H1 (cell line): Measurements from ENCODE around the gene FCMR. TPM values are rescaled to one million over a fixed set of nuclear protein-coding genes. Genes with fewer than 3 reads are reported as not detected.

ENCODE experiments used
- CTCF ChIA-PET: fragments of 300-600 bp; sonication (Branson Sonifier 250); formaldehyde crosslinking; loops from one replicate; lab custom pipeline; 2021; ENCODE audit not compliant: partially characterized antibody; lab: Charles Lee
- POLR2A ChIA-PET: fragments of 300-600 bp; sonication (Branson Sonifier 250); formaldehyde crosslinking; loops from one replicate; lab custom pipeline; 2021; ENCODE audit warnings: inconsistent platforms; ENCODE audit not compliant: partially characterized antibody; lab: Charles Lee
- DNase-seq, 2 experiments: peaks; one replicate each; pipeline versions ENCODE4 v3.0.0 to v3.0.0-alpha.2; 2010 to 2022; ENCODE audit warnings: low spot score in 2 of 2, low read depth in 1 of 2, mixed read lengths in 1 of 2
- FAIRE-seq: peaks from 2 replicates; lab custom pipeline; 2011; peaks lifted over from hg19 to GRCh38; lab: Jason Lieb, UNC
- H2AFZ ChIP-seq: 2 replicates; pipeline ENCODE4 v1.8.1; 2012; ENCODE audit warnings: low read length, inconsistent platforms
- H2AK5ac ChIP-seq: 2 replicates; pipeline ENCODE4 v1.6.1; 2013; ENCODE audit warnings: low read depth, low read length
- H2BK120ac ChIP-seq: replicated peaks from 2 replicates; pipeline ENCODE3; 2013; ENCODE audit warnings: low read depth, low read length, inconsistent platforms
- H2BK12ac ChIP-seq: 2 replicates; pipeline ENCODE4 v1.6.1; 2013; ENCODE audit warnings: low read depth, low read length
- H2BK15ac ChIP-seq: 2 replicates; pipeline ENCODE4 v1.6.1; 2013; ENCODE audit warnings: low read length
- H2BK20ac ChIP-seq: 2 replicates; pipeline ENCODE4 v1.6.1; 2013; ENCODE audit warnings: low read length
- H2BK5ac ChIP-seq: 2 replicates; pipeline ENCODE4 v1.6.1; 2013; ENCODE audit warnings: low read depth, low read length
- H3K14ac ChIP-seq: 2 replicates; pipeline ENCODE4 v1.6.1; 2013; ENCODE audit warnings: inconsistent platforms; ENCODE audit not compliant: insufficient read length
- H3K18ac ChIP-seq: 2 replicates; pipeline ENCODE4 v1.6.1; 2013; ENCODE audit warnings: low read length; ENCODE audit errors: extremely low read depth
- H3K23ac ChIP-seq: 2 replicates; pipeline ENCODE4 v1.6.1; 2013; ENCODE audit warnings: inconsistent platforms; ENCODE audit not compliant: insufficient read length
- H3K23me2 ChIP-seq: 2 replicates; pipeline ENCODE4 v1.6.1; 2013; ENCODE audit warnings: low read depth, low read length
- H3K27ac ChIP-seq: 2 replicates; pipeline ENCODE4 v1.6.1; 2011; ENCODE audit warnings: low read depth, low read length, inconsistent platforms
- H3K27me3 ChIP-seq, 4 experiments: replicated peaks in 1 of 4; 1 replicate in 1 of 4; 2 replicates in 3 of 4; pipeline versions ENCODE4 v1.6.1 to v1.8.1; 2011 to 2013; ENCODE audit warnings: low read length in 3 of 4, mild to moderate bottlenecking in 3 of 4, inconsistent platforms in 2 of 4, mixed read lengths in 2 of 4, moderate library complexity in 1 of 4; ENCODE audit not compliant: control insufficient read depth in 3 of 4, insufficient read depth in 3 of 4; ENCODE audit errors: extremely low read depth in 1 of 4
- H3K36me3 ChIP-seq, 4 experiments: 2 replicates each; pipeline versions ENCODE4 v1.6.1 to v1.8.1; 2011 to 2013; ENCODE audit warnings: mild to moderate bottlenecking in 4 of 4, low read length in 3 of 4, moderate library complexity in 2 of 4, control low read depth in 1 of 4, inconsistent platforms in 1 of 4; ENCODE audit not compliant: insufficient read depth in 4 of 4, control insufficient read depth in 2 of 4
- H3K4ac ChIP-seq: replicated peaks from 2 replicates; pipeline ENCODE3; 2013; ENCODE audit warnings: low read length, low read depth, mixed read lengths, inconsistent platforms; ENCODE audit not compliant: insufficient read length
- H3K4me1 ChIP-seq, 4 experiments: replicated peaks in 1 of 4; 1 replicate in 1 of 4; 2 replicates in 3 of 4; pipeline versions ENCODE4 v1.6.1 to v1.8.1; 2011 to 2013; ENCODE audit warnings: low read length in 3 of 4, inconsistent platforms in 2 of 4, mixed read lengths in 1 of 4; ENCODE audit not compliant: insufficient read depth in 4 of 4, control insufficient read depth in 3 of 4
- H3K4me2 ChIP-seq, 2 experiments: 2 replicates each; pipeline versions ENCODE4 v1.6.1 to v1.8.1; 2011 to 2013; ENCODE audit warnings: low read depth in 2 of 2, low read length in 2 of 2, control low read depth in 1 of 2, inconsistent platforms in 1 of 2, mild to moderate bottlenecking in 1 of 2; ENCODE audit not compliant: insufficient read depth in 1 of 2
- H3K4me3 ChIP-seq, 4 experiments: fragments of 200-600, 300-600 bp in 1 of 4; sonication (generic), shearing (Covaris generic), sonication (Bioruptor Twin) in 1 of 4; 2 replicates each; pipeline versions ENCODE4 v1.5.1 to v1.8.1; 2011 to 2016; ENCODE audit warnings: low read length in 4 of 4, low read depth in 3 of 4, control low read depth in 2 of 4, inconsistent platforms in 2 of 4, mild to moderate bottlenecking in 2 of 4, mixed read lengths in 1 of 4, moderate library complexity in 1 of 4; ENCODE audit not compliant: insufficient read depth in 2 of 4; ENCODE audit errors: extremely low read depth in 1 of 4
- H3K56ac ChIP-seq: replicated peaks from 2 replicates; pipeline ENCODE3; 2013; ENCODE audit warnings: low read depth, mild to moderate bottlenecking, mixed read lengths, low read length, inconsistent platforms; ENCODE audit not compliant: insufficient read length
- H3K79me1 ChIP-seq: 2 replicates; pipeline ENCODE4 v1.6.1; 2013; ENCODE audit warnings: low read depth, low read length, control low read depth
- H3K79me2 ChIP-seq, 2 experiments: 2 replicates each; pipeline versions ENCODE4 v1.6.1 to v1.8.1; 2012 to 2013; ENCODE audit warnings: low read length in 2 of 2, mild to moderate bottlenecking in 2 of 2, inconsistent platforms in 1 of 2; ENCODE audit not compliant: insufficient read depth in 2 of 2, control insufficient read depth in 1 of 2
- H3K9ac ChIP-seq, 4 experiments: replicated peaks in 1 of 4; 1 replicate in 1 of 4; 2 replicates in 3 of 4; pipeline versions ENCODE4 v1.6.1 to v1.8.1; 2011 to 2013; ENCODE audit warnings: low read depth in 3 of 4, low read length in 3 of 4, control low read depth in 2 of 4, mild to moderate bottlenecking in 2 of 4, moderate library complexity in 2 of 4, inconsistent platforms in 1 of 4; ENCODE audit errors: extremely low read depth in 1 of 4
- H3K9me3 ChIP-seq, 2 experiments: 2 replicates each; pipeline versions ENCODE4 v1.6.1 to v1.8.1; 2012 to 2013; ENCODE audit warnings: mild to moderate bottlenecking in 2 of 2, moderate library complexity in 2 of 2, control low read depth in 1 of 2, inconsistent platforms in 1 of 2, low read depth in 1 of 2, low read length in 1 of 2, mixed read lengths in 1 of 2; ENCODE audit not compliant: insufficient read depth in 2 of 2
- H4K20me1 ChIP-seq, 2 experiments: replicated peaks in 1 of 2; 2 replicates each; pipeline versions ENCODE3 to v1.8.1; 2011 to 2013; ENCODE audit warnings: inconsistent platforms in 2 of 2, low read length in 2 of 2, mild to moderate bottlenecking in 1 of 2; ENCODE audit not compliant: insufficient read depth in 2 of 2, control insufficient read depth in 1 of 2
- H4K5ac ChIP-seq: 2 replicates; pipeline ENCODE4 v1.6.1; 2013; ENCODE audit warnings: low read length, low read depth, mixed read lengths, inconsistent platforms; ENCODE audit not compliant: insufficient read length
- H4K8ac ChIP-seq: 2 replicates; pipeline ENCODE4 v1.8.0; 2013; ENCODE audit warnings: mild to moderate bottlenecking, moderate library complexity, low read length, inconsistent platforms; ENCODE audit not compliant: insufficient read depth; ENCODE audit errors: extremely low read depth
- H4K91ac ChIP-seq: replicated peaks from 2 replicates; pipeline ENCODE3; 2013; ENCODE audit warnings: low read length, mixed read lengths, inconsistent platforms; ENCODE audit not compliant: insufficient read length
- BACH1 ChIP-seq: IDR thresholded peaks from 2 replicates; pipeline ENCODE4 v1.6.1; 2012; ENCODE audit warnings: low read length, improper control_type of control experiment
- CBX8 ChIP-seq: fragments of 300-800, 300-1000 bp; sonication (generic); IDR thresholded peaks from 2 replicates; pipeline ENCODE4 v1.7.1; 2016; ENCODE audit warnings: low read depth, low read length, borderline replicate concordance
- CTCF ChIP-seq, 3 experiments: IDR thresholded peaks; 1 replicate in 2 of 3; 2 replicates in 1 of 3; pipeline versions ENCODE4 v1.5.1 to v1.6.1; 2011; ENCODE audit warnings: low read length in 3 of 3, mild to moderate bottlenecking in 3 of 3, inconsistent platforms in 2 of 3, low read depth in 1 of 3, moderate library complexity in 1 of 3; ENCODE audit not compliant: insufficient read depth in 1 of 3; ENCODE audit errors: control extremely low read depth in 1 of 3
- EGR1 ChIP-seq: IDR thresholded peaks from 2 replicates; pipeline ENCODE4 v1.6.1; 2011; ENCODE audit warnings: low read depth, low read length, borderline replicate concordance
- EP300 ChIP-seq, 2 experiments: IDR thresholded peaks; 1 replicate in 1 of 2; 2 replicates in 1 of 2; pipeline ENCODE4 v1.6.1; 2011 to 2012; ENCODE audit warnings: low read depth in 2 of 2, low read length in 2 of 2, mild to moderate bottlenecking in 2 of 2, borderline replicate concordance in 1 of 2, inconsistent platforms in 1 of 2, moderate library complexity in 1 of 2
- EZH2 ChIP-seq: fragments of 200-600 bp; sonication (generic); IDR thresholded peaks from 2 replicates; pipeline ENCODE4 v1.7.1; 2012; ENCODE audit warnings: low read depth, mild to moderate bottlenecking, moderate library complexity, low read length, inconsistent platforms; ENCODE audit not compliant: severe bottlenecking
- SP2 ChIP-seq: IDR thresholded peaks from 2 replicates; pipeline ENCODE4 v1.6.1; 2012; ENCODE audit warnings: mild to moderate bottlenecking, low read length, inconsistent platforms
- SP4 ChIP-seq: IDR thresholded peaks from 2 replicates; pipeline ENCODE4 v1.6.1; 2012; ENCODE audit warnings: low read length, inconsistent platforms
- TBP ChIP-seq: IDR thresholded peaks from 2 replicates; pipeline ENCODE4 v1.6.1; 2011; ENCODE audit warnings: low read depth, low read length, improper control_type of control experiment
- WGBS, 2 experiments: shearing (Covaris generic) in 1 of 2; methylation state at CpG; one replicate each; pipeline versions ENCODE4 v1.1.6 to v1.1.7; 2013 to 2015; ENCODE audit warnings: low lambda C conversion rate in 2 of 2, mixed read lengths in 2 of 2, inconsistent platforms in 1 of 2, low coverage in 1 of 2, missing lambda C conversion rate in 1 of 2; ENCODE audit not compliant: insufficient replicate concordance in 2 of 2, insufficient coverage in 1 of 2, insufficient read length in 1 of 2; ENCODE audit errors: extremely low coverage in 1 of 2, missing lambda C conversion rate in 1 of 2; 5-methylcytosine and 5-hydroxymethylcytosine counted together
- polyA plus RNA-seq, 7 experiments: library from polyadenylated mRNA; depleted of rRNA in 3 of 7; stranded (reverse) in 5 of 7; unstranded in 2 of 7; fragments of >200 nt in 5 of 7; fragments of 200-250 nt in 2 of 7; gene quantifications; 1 replicate in 5 of 7; 2 replicates in 1 of 7; 4 replicates in 1 of 7; pipeline versions ENCODE4 v1.2.1 to v1.2.3, GENCODE V29; 2011 to 2013; ENCODE audit warnings: missing spikeins in 2 of 7, mixed read lengths in 2 of 7
- total RNA-seq: library from RNA; stranded (reverse); fragmentation: NEBNext Ultra II Directional; extraction: Animal tissue kit (Norgen Biotek cat#: 25700); gene quantifications from 2 replicates; pipeline ENCODE4 v1.2.1, GENCODE V29; 2021

Gene FCMR
- total and polyA plus RNA-seq, 2 of the 8 experiments (the other 6 are each of a cell fraction or from before 2014, with no cell fraction given) = 0.53 TPM; not detected in 1

- H3K18ac ChIP-seq = no peak overlapping the region
- H3K23me2 ChIP-seq = peaks cover 8% of the 10 kb centered on the region; the same call in 1 of the 2 replicates
- no peak overlapping the region for H4K5ac ChIP-seq
- no peak overlapping the region for H4K8ac ChIP-seq
- WGBS, 2 experiments = 43% methylated on average over 7 of the region's 7 CpGs; no CpG with 5 or more reads in 1 of the 2 experiments
- no peak overlapping the region for H3K23ac ChIP-seq
- H4K91ac ChIP-seq = no peak overlapping the region
- H3K9ac ChIP-seq = no peak overlapping the region
- no peaks in the 10 kb centered on the region for H3K79me2 ChIP-seq
- no peak overlapping the region for H2BK12ac ChIP-seq
- no peak overlapping the region for H2AFZ ChIP-seq
- no peak overlapping the region for H2BK5ac ChIP-seq
- peaks cover 8 to 30% (median 27%) of the 10 kb centered on the region in 4 experiments for H3K27me3 ChIP-seq
- no peaks in the 10 kb centered on the region for H3K36me3 ChIP-seq
- no peaks in the 10 kb centered on the region for H3K9me3 ChIP-seq
- H2BK20ac ChIP-seq = no peak overlapping the region
- H2AK5ac ChIP-seq = no peak overlapping the region
- no peak overlapping the region for H3K56ac ChIP-seq
- CTCF ChIA-PET = interaction anchor here (0.6 to 12.9 kb wide), 70 partner anchors 9 to 424 kb away, joined by 3 to 180 read pairs (median 6); partner anchors contain the start of genes FCMR, IL20, IL24 and PIGR
- no peak overlapping the region for H3K27ac ChIP-seq
- H4K20me1 ChIP-seq = no peaks in the 10 kb centered on the region
- H3K79me1 ChIP-seq = no peaks in the 10 kb centered on the region
- no peak overlapping the region for H3K4me2 ChIP-seq
- peaks cover 0 to 7% (median under 1%) of the 10 kb centered on the region in 4 experiments; a peak in 2 of 7 replicates for H3K4me1 ChIP-seq
- FAIRE-seq (no peak), DNase-seq (peak in 1 of 2 experiments; percentile 67)
- H3K4me3 ChIP-seq = no peak overlapping the region
- POLR2A ChIA-PET = interaction anchor here (1.2 kb wide), 1 partner anchor 12 kb away, joined by 3 read pairs; no protein-coding TSS in a partner anchor
- H2BK15ac ChIP-seq = no peak overlapping the region
- H3K14ac ChIP-seq = no peak overlapping the region
- H2BK120ac ChIP-seq = no peak overlapping the region
- H3K4ac ChIP-seq = no peak overlapping the region
- TF ChIP-seq SP2 (no peak), SP4 (no peak), CBX8 (no peak), EP300 (IDR thresholded peaks at IDR 0.05; ENCODE audit: borderline replicate concordance in 1 of 2, low read depth in 2 of 2, low read length in 2 of 2) (no peak), BACH1 (no peak), EZH2 (no peak), CTCF (IDR thresholded peaks at IDR 0.05; ENCODE audit: control extremely low read depth in 1 of 3, insufficient read depth in 1 of 3, low read depth in 1 of 3, low read length in 3 of 3) (peak; percentile 69 to 90 (median 87)), TBP (no peak), EGR1 (no peak)
These were observed 9.2 kb downstream of the FCMR start for GRCh38 chr1:206912445-206913095.
